K562 (cell line): Measurements from ENCODE around the gene MYO7A. TPM values are rescaled to one million over a fixed set of nuclear protein-coding genes. Genes with fewer than 3 reads are reported as not detected.

Experiments
- BCL6 ChIP-seq: fragments of 250-450 bp; sonication (Bioruptor Pico); IDR thresholded peaks from 2 replicates; pipeline ENCODE4 v1.4.0; 2020
- CREB1 ChIP-seq, 2 experiments: sonication (generic) in 1 of 2; formaldehyde crosslinking in 1 of 2; IDR thresholded peaks; 2 replicates each; pipeline versions ENCODE4 v1.6.1 to v1.8.0; 2012 to 2022; ENCODE audit warnings: inconsistent platforms in 1 of 2, mild to moderate bottlenecking in 1 of 2, missing genetic modification reagents in 1 of 2, moderate library complexity in 1 of 2
- FOXJ2 ChIP-seq: fragments of 200-800 bp; sonication (Bioruptor generic); IDR thresholded peaks from 2 replicates; pipeline ENCODE4 v1.6.1; 2016; ENCODE audit warnings: missing genetic modification characterization, missing compliant biosample characterization
- MYNN ChIP-seq, 2 experiments: sonication (generic); formaldehyde crosslinking in 1 of 2; IDR thresholded peaks; 2 replicates each; pipeline versions ENCODE4 v1.5.0 to v1.6.1; 2016 to 2020; ENCODE audit warnings: antibody characterized with exemption in 1 of 2, missing genetic modification reagents in 1 of 2
- NRF1 ChIP-seq, 2 experiments: fragments of 450-650 bp; IDR thresholded peaks in 1 of 2; conservative IDR thresholded peaks in 1 of 2; 2 replicates each; pipeline ENCODE4 v1.6.1; 2014; ENCODE audit warnings: mild to moderate bottlenecking in 2 of 2
- PHF8 ChIP-seq: fragments of 200-600 bp; sonication (generic); IDR thresholded peaks from 2 replicates; pipeline ENCODE4 v1.6.1; 2012; ENCODE audit warnings: mixed run types, mild to moderate bottlenecking, inconsistent platforms, low read length, moderate library complexity, borderline replicate concordance
- SREBF1 ChIP-seq: fragments of 150-350 bp; IDR thresholded peaks from 2 replicates; pipeline ENCODE4 v1.6.1; 2014; ENCODE audit warnings: antibody characterized with exemption, low read depth, low read length, borderline replicate concordance
- ZNF282 ChIP-seq: sonication (generic); formaldehyde crosslinking; IDR thresholded peaks from 2 replicates; pipeline ENCODE4 v1.8.1; 2023; ENCODE audit warnings: missing genetic modification reagents
- ZNF444 ChIP-seq: fragments of 250-450 bp; sonication (Bioruptor Pico); IDR thresholded peaks from 2 replicates; pipeline ENCODE4 v1.4.0; 2020; ENCODE audit warnings: mild to moderate bottlenecking, moderate library complexity
- polyA plus RNA-seq, 8 experiments: library from polyadenylated mRNA; depleted of rRNA in 4 of 8; stranded (reverse) in 5 of 8; unstranded in 3 of 8; fragments of >200 nt; fragmentation: Nextera tagmentation in 2 of 8; fragmentation: Illumina TruSeq in 1 of 8; extraction: Ambion mirVana in 2 of 8; extraction: Trizol in 1 of 8; gene quantifications; 2 replicates each; pipeline versions ENCODE4 v1.2.1 to v1.2.3, GENCODE V29; 2011 to 2014; ENCODE audit warnings: inconsistent platforms in 1 of 8, missing spikeins in 1 of 8
- total RNA-seq, 7 experiments: library from RNA; depleted of rRNA in 6 of 7; stranded (reverse); fragments of >200 nt in 6 of 7; fragmentation: Illumina TruSeq in 2 of 7; extraction: Trizol in 2 of 7; gene quantifications; 2 replicates each; pipeline versions ENCODE4 v1.2.1 to v1.2.3, GENCODE V29; 2011 to 2021; ENCODE audit warnings: low replicate concordance in 1 of 7
- TF ChIP-seq, protein P1 (sequence below), 2 experiments: fragments of 150-350 bp in 1 of 2; IDR thresholded peaks; 2 replicates each; pipeline ENCODE4 v1.6.1; 2012 to 2016; ENCODE audit warnings: low read depth in 2 of 2, low read length in 2 of 2, mild to moderate bottlenecking in 1 of 2, moderate library complexity in 1 of 2
- TF ChIP-seq, protein P2 (sequence below): fragments of 450-650 bp; IDR thresholded peaks from 2 replicates; pipeline ENCODE4 v1.6.1; 2017; ENCODE audit warnings: antibody characterized with exemption, mild to moderate bottlenecking
- TF ChIP-seq, protein P3 (sequence below), 3 experiments: fragments of 200-800 bp in 1 of 3; fragments of 250-450 bp in 1 of 3; fragments of 450-650 bp in 1 of 3; sonication (Bioruptor Pico) in 1 of 3; sonication (Bioruptor generic) in 1 of 3; formaldehyde crosslinking in 1 of 3; IDR thresholded peaks; 2 replicates each; pipeline versions ENCODE4 v1.6.1 to v1.8.0; 2016 to 2022; ENCODE audit warnings: mild to moderate bottlenecking in 2 of 3, missing genetic modification characterization in 2 of 3, missing compliant biosample characterization in 1 of 3, moderate library complexity in 1 of 3
- TF ChIP-seq, protein P4 (sequence below): sonication (generic); formaldehyde crosslinking; IDR thresholded peaks from 2 replicates; pipeline ENCODE4 v1.8.0; 2022; ENCODE audit warnings: missing genetic modification reagents, mild to moderate bottlenecking, moderate library complexity, borderline replicate concordance

Gene MYO7A
- total and polyA plus RNA-seq, 9 of the 15 experiments (the other 6 are each of a cell fraction or from before 2014, with no cell fraction given): 0.01 to 0.11 (median 0.07) TPM; not detected in 1

DNA sequence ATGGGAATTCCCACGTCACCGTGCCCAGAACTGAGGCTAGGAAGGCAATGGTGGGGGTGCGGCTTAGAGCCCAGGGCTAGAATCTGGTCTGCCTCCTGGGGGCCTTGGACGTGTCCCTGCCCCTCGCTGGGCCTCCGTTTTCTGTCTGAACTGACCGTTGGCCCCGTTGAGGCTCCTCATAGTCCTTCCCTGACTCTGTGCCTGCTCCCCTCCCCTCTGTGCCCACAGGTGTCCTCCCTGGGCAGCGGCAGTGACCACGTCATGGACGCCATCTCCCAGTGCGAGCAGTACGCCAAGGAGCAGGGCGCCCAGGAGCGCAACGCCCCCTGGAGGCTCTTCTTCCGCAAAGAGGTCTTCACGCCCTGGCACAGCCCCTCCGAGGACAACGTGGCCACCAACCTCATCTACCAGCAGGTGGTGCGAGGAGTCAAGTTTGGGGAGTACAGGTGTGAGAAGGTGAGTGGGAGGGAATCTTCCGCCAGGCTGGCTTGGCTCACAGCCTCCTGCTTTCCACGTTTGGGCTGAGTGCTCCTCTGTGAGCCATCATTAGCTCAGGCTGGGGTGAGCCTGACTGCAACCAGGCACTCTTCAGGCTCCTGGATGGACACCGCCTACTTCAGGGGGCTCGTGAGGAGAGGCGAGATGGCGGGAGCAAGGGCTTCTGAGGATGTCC, 63.9 kb downstream of the MYO7A start (continued):
- TF ChIP-seq, protein P1, sequence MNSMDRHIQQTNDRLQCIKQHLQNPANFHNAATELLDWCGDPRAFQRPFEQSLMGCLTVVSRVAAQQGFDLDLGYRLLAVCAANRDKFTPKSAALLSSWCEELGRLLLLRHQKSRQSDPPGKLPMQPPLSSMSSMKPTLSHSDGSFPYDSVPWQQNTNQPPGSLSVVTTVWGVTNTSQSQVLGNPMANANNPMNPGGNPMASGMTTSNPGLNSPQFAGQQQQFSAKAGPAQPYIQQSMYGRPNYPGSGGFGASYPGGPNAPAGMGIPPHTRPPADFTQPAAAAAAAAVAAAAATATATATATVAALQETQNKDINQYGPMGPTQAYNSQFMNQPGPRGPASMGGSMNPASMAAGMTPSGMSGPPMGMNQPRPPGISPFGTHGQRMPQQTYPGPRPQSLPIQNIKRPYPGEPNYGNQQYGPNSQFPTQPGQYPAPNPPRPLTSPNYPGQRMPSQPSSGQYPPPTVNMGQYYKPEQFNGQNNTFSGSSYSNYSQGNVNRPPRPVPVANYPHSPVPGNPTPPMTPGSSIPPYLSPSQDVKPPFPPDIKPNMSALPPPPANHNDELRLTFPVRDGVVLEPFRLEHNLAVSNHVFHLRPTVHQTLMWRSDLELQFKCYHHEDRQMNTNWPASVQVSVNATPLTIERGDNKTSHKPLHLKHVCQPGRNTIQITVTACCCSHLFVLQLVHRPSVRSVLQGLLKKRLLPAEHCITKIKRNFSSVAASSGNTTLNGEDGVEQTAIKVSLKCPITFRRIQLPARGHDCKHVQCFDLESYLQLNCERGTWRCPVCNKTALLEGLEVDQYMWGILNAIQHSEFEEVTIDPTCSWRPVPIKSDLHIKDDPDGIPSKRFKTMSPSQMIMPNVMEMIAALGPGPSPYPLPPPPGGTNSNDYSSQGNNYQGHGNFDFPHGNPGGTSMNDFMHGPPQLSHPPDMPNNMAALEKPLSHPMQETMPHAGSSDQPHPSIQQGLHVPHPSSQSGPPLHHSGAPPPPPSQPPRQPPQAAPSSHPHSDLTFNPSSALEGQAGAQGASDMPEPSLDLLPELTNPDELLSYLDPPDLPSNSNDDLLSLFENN (IDR thresholded peaks at IDR 0.05; ENCODE audit: low read depth in 2 of 2, low read length in 2 of 2): no peak
- TF ChIP-seq BCL6 (CRISPR knock-in tag) (no peak), NRF1 (conservative IDR thresholded peaks at IDR 0.05 in 1 of 2, IDR thresholded peaks at IDR 0.05 in 1 of 2) (peak; percentile 9 to 26; a peak in 1 of 4 replicates), CREB1 (IDR thresholded peaks at IDR 0.05) (0 out of 2 replicates have a peak, but pooled peaks have one; percentile 21), CREB1 (CRISPR knock-in tag; IDR thresholded peaks at IDR 0.05) (peak; percentile 80), FOXJ2 (tag) (no peak), MYNN (IDR thresholded peaks at IDR 0.05) (0 out of 2 replicates have a peak, but pooled peaks have one; percentile 57), MYNN (CRISPR knock-in tag; IDR thresholded peaks at IDR 0.05) (no peak), SREBF1 (no peak), PHF8 (peak; percentile 60; the same call in 1 of the 2 replicates), ZNF444 (no peak), ZNF282 (CRISPR knock-in tag) (no peak)
- TF ChIP-seq, protein P2, sequence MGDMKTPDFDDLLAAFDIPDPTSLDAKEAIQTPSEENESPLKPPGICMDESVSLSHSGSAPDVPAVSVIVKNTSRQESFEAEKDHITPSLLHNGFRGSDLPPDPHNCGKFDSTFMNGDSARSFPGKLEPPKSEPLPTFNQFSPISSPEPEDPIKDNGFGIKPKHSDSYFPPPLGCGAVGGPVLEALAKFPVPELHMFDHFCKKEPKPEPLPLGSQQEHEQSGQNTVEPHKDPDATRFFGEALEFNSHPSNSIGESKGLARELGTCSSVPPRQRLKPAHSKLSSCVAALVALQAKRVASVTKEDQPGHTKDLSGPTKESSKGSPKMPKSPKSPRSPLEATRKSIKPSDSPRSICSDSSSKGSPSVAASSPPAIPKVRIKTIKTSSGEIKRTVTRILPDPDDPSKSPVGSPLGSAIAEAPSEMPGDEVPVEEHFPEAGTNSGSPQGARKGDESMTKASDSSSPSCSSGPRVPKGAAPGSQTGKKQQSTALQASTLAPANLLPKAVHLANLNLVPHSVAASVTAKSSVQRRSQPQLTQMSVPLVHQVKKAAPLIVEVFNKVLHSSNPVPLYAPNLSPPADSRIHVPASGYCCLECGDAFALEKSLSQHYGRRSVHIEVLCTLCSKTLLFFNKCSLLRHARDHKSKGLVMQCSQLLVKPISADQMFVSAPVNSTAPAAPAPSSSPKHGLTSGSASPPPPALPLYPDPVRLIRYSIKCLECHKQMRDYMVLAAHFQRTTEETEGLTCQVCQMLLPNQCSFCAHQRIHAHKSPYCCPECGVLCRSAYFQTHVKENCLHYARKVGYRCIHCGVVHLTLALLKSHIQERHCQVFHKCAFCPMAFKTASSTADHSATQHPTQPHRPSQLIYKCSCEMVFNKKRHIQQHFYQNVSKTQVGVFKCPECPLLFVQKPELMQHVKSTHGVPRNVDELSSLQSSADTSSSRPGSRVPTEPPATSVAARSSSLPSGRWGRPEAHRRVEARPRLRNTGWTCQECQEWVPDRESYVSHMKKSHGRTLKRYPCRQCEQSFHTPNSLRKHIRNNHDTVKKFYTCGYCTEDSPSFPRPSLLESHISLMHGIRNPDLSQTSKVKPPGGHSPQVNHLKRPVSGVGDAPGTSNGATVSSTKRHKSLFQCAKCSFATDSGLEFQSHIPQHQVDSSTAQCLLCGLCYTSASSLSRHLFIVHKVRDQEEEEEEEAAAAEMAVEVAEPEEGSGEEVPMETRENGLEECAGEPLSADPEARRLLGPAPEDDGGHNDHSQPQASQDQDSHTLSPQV: no peak
- TF ChIP-seq, protein P3, sequence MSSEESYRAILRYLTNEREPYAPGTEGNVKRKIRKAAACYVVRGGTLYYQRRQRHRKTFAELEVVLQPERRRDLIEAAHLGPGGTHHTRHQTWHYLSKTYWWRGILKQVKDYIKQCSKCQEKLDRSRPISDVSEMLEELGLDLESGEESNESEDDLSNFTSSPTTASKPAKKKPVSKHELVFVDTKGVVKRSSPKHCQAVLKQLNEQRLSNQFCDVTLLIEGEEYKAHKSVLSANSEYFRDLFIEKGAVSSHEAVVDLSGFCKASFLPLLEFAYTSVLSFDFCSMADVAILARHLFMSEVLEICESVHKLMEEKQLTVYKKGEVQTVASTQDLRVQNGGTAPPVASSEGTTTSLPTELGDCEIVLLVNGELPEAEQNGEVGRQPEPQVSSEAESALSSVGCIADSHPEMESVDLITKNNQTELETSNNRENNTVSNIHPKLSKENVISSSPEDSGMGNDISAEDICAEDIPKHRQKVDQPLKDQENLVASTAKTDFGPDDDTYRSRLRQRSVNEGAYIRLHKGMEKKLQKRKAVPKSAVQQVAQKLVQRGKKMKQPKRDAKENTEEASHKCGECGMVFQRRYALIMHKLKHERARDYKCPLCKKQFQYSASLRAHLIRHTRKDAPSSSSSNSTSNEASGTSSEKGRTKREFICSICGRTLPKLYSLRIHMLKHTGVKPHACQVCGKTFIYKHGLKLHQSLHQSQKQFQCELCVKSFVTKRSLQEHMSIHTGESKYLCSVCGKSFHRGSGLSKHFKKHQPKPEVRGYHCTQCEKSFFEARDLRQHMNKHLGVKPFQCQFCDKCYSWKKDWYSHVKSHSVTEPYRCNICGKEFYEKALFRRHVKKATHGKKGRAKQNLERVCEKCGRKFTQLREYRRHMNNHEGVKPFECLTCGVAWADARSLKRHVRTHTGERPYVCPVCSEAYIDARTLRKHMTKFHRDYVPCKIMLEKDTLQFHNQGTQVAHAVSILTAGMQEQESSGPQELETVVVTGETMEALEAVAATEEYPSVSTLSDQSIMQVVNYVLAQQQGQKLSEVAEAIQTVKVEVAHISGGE (CRISPR knock-in tag; IDR thresholded peaks at IDR 0.05): no peak
- TF ChIP-seq, protein P4, sequence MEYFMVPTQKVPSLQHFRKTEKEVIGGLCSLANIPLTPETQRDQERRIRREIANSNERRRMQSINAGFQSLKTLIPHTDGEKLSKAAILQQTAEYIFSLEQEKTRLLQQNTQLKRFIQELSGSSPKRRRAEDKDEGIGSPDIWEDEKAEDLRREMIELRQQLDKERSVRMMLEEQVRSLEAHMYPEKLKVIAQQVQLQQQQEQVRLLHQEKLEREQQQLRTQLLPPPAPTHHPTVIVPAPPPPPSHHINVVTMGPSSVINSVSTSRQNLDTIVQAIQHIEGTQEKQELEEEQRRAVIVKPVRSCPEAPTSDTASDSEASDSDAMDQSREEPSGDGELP (CRISPR knock-in tag): peak; percentile 74; the same call in 1 of the 2 replicates
